ENCODE data around the gene KRTAP10-12.

Gene KRTAP10-12

DNA sequence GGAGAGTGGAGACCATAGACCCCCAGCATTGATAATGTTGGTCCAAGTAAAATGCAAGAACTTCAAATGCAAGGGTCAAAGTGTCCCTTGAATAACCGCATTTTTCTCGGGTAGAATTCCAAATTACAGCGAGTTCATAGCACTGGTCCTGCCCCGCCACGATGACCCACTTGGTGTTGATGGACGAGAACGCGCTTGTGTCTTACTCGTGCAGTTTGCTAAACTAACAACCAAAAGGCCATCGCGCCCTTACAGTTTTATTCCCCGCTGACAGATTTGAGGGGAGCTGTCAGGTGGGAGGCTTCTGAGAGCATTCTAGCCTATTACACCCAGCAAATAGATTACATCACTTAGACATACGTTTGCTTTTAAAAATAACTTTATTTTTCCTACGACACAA is 31.7 kb downstream of the KRTAP10-12 start:
- CTCF ChIA-PET: no interaction called here
- TF ChIP-seq, protein P1, sequence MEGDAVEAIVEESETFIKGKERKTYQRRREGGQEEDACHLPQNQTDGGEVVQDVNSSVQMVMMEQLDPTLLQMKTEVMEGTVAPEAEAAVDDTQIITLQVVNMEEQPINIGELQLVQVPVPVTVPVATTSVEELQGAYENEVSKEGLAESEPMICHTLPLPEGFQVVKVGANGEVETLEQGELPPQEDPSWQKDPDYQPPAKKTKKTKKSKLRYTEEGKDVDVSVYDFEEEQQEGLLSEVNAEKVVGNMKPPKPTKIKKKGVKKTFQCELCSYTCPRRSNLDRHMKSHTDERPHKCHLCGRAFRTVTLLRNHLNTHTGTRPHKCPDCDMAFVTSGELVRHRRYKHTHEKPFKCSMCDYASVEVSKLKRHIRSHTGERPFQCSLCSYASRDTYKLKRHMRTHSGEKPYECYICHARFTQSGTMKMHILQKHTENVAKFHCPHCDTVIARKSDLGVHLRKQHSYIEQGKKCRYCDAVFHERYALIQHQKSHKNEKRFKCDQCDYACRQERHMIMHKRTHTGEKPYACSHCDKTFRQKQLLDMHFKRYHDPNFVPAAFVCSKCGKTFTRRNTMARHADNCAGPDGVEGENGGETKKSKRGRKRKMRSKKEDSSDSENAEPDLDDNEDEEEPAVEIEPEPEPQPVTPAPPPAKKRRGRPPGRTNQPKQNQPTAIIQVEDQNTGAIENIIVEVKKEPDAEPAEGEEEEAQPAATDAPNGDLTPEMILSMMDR (IDR thresholded peaks at IDR 0.05; ENCODE audit: insufficient read depth, low read length, missing control alignments): no peak
- POLR2A ChIA-PET: no interaction called here

DNA sequence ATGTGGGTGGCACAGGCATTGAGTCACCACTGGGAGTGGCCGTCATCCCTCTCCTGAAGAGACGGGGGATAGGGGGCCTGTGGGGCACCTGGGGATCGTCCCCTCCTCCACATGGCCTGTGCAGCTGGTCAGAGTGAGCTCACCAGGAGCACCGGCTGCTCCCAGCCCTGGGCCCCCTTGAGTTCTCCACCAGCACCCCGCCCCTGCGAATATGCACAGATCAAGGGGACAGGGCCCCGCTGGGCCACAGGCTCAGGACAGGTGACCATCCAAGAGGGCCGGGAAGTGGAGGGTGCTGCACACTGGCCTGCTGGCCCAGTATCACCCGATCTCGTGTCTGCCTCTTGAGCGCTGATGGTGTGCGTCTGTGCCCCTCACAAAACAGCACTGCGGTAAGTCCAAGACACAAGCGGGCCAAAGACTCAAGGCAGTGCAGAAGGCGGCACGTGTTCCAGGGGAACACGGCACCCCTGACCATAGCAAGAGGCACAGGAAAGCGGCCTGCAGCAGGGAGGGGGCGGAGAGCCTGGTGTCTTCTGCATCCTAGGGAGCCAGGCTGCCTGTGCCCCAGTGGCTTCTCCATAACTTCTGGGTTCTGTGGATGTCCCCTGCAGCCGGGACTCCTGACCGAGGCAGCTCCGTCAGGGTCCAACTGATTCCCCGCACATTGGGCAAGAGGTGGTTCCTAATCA is 32.5 kb downstream of the KRTAP10-12 start:
- TF ChIP-seq, protein P1 (IDR thresholded peaks at IDR 0.05; ENCODE audit: insufficient read depth, low read length, missing control alignments): no peak
- H3K4me3 ChIP-seq (ENCODE audit: low read depth, low read length): no peak overlapping the region
- ChIA-PET POLR2A (no interaction called here), CTCF (no interaction called here)
- DNase-seq (ENCODE audit: low read depth, low spot score): no peak

More for the DNA sequence above, 31.7 kb downstream of the KRTAP10-12 start:
- DNase-seq (ENCODE audit: low read depth, low spot score): no peak
- no peak overlapping the region for H3K4me3 ChIP-seq (ENCODE audit: low read depth, low read length)

DNA sequence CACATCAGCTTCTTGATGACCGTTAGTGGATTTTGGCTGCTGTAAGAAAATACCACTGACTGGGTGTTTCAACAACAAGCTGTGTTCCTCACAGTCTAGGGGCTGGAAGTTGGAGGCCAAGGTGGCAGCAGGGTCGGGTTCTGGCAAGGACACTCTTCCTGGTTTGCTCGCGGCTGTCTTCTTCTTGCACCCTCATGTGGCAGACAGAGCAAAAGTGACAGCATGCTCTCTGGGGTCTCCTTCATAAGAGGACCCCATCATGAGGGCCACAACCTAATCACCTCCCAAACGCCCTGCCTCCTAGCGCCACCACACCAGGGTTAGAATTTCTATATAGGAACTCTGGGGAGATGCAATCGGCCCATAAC is 33.0 kb downstream of the KRTAP10-12 start:
- DNase-seq (ENCODE audit: low read depth, low spot score): no peak
- CTCF ChIA-PET: no interaction called here
- TF ChIP-seq, protein P1 (IDR thresholded peaks at IDR 0.05; ENCODE audit: insufficient read depth, low read length, missing control alignments): no peak
- POLR2A ChIA-PET: no interaction called here
- no peak overlapping the region for H3K4me3 ChIP-seq (ENCODE audit: low read depth, low read length)

DNA sequence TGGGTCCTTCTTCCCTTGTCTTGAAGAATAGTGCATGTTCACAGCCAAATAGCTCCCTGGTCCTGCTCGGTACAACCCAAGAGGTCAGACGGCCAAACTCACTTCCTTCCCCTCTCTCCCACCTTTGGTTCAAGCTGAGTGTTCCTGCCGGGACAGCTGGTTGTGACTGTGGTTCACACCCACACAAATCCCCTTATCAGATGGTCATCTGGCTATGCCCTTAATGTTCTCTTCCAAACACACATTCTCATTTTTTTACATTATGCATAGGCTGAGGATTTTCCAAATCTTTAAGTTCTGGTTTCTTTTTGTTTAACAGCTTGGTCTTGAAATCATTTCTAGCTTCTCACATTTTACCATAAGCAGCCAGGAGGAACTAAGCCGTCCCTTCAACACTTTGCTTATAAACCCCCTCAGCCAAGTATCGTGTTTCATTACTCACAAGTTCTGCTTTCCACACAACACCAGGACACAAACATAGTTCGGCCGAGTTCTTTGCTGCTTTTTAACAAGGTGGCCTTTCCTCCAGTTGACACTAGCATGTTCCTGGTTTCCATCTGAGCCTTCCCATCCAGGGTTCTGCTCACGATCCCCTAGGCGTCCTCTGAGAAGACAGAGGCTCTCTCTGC is 34.1 kb downstream of the KRTAP10-12 start:
- ChIA-PET CTCF (interaction anchor here (0.9 kb wide), 1 partner anchor 12 kb away, joined by 3 read pairs; no protein-coding TSS in a partner anchor), POLR2A (no interaction called here)
- DNase-seq (ENCODE audit: low read depth, low spot score): no peak
- TF ChIP-seq, protein P1 (IDR thresholded peaks at IDR 0.05; ENCODE audit: insufficient read depth, low read length, missing control alignments): no peak
- H3K4me3 ChIP-seq (ENCODE audit: low read depth, low read length): no peak overlapping the region

DNA sequence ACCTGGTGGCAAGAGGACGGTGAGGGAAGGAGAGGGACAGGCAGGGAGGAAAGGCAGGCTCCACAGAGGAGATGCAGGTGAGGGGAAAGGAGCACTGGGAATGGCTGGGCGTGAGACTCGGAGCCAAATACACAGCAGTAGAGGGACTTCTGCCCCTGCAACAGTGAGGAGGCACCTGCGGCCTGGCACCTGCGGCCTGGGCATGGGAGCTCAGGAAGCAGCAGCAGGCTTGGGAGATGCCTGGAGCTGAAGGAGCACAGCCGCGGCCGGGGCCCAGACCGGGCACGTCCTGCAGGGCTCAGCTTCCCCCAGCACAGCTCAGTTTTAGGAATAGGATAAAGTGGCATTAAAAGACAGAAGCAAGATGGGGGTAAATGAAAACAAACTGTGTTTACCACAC is 35.3 kb downstream of the KRTAP10-12 start:
- TF ChIP-seq, protein P1 (IDR thresholded peaks at IDR 0.05; ENCODE audit: insufficient read depth, low read length, missing control alignments): no peak
- POLR2A ChIA-PET: no interaction called here
- CTCF ChIA-PET: no interaction called here
- no peak for DNase-seq (ENCODE audit: low read depth, low spot score)
- no peak overlapping the region for H3K4me3 ChIP-seq (ENCODE audit: low read depth, low read length)

DNA sequence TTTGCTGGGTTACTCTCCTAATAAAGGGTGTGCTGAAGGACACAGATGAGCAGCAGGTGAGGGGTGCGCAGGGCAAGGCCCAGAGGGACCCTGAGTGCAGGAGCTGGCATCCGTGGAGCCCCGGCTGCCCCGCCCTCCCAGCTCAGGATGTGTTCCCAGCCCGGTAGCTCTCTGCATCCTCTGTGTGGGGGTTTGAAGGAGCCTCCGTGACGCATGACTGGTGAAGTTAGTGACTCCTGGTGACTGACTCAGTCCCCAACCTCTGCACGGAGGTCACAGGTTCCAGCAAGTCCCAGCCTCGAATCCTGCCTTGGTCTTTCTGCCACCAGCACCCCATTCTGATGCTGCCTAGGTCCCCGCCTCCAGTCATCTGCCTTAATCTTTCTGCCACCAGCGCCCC is 36.0 kb downstream of the KRTAP10-12 start:
- TF ChIP-seq, protein P1 (IDR thresholded peaks at IDR 0.05; ENCODE audit: insufficient read depth, low read length, missing control alignments): no peak
- ChIA-PET CTCF (no interaction called here), POLR2A (no interaction called here)
- no peak for DNase-seq (ENCODE audit: low read depth, low spot score)
- H3K4me3 ChIP-seq (ENCODE audit: low read depth, low read length): no peak overlapping the region
